NCI-H345 (cell line): ENCODE measurements around the gene GPR143.
"Not testable (repeated sequence)": the region's sequence is repeated elsewhere in the genome, so short reads cannot be mapped to it uniquely, and the experiment has no call there.

ENCODE experiments used
- DNase-seq: peaks from one replicate; lab custom pipeline; 2025; lab: John Stamatoyannopoulos, UW

The GPR143 gene

GRCh38 chrX:9765737-9766097 lies at the start of gene GPR143:
TSS of gene GPR143 (minus strand) at chrX:9765847. CDS start at chrX:9765817, 30 bp downstream.
- DNase-seq: no peak

GRCh38 chrX:9811086-9811485 lies 45.4 kb upstream of the GPR143 start:
- not testable (repeated sequence) for DNase-seq

DNA sequence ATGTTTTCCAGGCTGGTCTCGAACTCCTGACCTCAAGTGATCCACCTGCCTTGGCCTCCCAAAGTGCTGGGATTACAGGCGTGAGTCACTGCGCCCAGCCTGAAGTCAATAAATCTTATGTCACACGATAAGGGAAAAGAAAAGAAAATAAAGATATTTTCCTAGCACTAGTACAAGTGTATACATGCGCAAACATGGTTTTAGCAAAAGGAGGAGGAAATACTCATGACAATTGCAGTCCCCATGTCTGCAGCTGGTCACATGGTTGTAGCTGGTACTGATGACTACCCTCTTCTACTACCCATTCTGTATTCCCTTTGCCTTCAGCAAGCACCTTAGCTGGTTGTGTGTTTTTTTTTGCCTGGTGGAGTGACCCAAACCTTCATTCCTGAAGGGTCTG lies 44.2 kb upstream of the GPR143 start:
- not testable (repeated sequence) for DNase-seq

- no peak for DNase-seq
Measured at GRCh38 chrX:9807355-9808182, 41.9 kb upstream of the GPR143 start.

DNA sequence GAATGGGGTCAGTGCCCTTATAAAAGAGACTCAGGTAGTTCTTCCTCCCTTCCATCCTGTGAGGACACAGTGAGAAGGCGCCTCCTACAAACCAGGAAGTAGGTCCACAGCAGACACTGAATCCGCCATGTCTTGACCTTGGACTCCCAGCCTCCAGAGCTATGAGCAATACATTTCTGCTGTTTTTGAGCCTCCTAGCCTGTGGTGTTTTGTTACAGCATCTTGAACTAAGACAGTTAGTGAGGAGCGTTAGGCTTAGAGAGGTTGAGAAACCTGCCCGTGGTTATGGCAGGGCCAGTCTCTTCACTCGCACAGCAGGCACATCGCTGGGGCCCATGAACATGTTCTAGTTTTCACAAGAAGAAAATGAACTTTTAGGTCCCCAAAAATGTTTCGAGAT lies 40.3 kb upstream of the GPR143 start:
- DNase-seq: no peak

GRCh38 chrX:9804444-9804843 lies 38.8 kb upstream of the GPR143 start:
- DNase-seq: no peak

- DNase-seq: no peak
Measured at GRCh38 chrX:9802737-9803136, 37.1 kb upstream of the GPR143 start.

- DNase-seq: no peak
Measured at GRCh38 chrX:9797384-9798360, 32.0 kb upstream of the GPR143 start.

- DNase-seq: no peak
Measured at GRCh38 chrX:9794495-9794894, 28.8 kb upstream of the GPR143 start.

GRCh38 chrX:9790866-9791265 lies 25.2 kb upstream of the GPR143 start:
- no peak for DNase-seq

- no peak for DNase-seq
Measured at GRCh38 chrX:9789555-9789954, 23.9 kb upstream of the GPR143 start.

DNA sequence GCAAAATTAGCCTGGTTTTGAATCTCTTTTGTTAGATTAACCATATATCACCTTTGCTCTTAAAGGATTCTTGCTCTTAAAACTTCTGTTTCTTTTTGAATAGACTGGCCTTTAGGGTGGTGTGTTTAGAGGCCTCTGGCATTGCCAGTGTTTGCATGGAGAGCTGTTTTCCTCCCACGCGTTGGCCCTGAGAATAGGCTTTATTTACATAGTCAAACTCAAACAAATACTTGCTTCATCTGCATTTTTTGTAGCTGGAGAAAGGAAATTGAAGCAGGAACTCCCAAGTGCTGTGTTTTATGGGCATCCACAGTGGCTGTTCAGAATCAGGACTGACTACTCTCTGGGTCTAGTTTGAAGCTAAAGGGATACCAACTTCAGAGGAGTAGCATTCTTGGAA lies 23.3 kb upstream of the GPR143 start:
- peak; percentile 39 for DNase-seq

DNA sequence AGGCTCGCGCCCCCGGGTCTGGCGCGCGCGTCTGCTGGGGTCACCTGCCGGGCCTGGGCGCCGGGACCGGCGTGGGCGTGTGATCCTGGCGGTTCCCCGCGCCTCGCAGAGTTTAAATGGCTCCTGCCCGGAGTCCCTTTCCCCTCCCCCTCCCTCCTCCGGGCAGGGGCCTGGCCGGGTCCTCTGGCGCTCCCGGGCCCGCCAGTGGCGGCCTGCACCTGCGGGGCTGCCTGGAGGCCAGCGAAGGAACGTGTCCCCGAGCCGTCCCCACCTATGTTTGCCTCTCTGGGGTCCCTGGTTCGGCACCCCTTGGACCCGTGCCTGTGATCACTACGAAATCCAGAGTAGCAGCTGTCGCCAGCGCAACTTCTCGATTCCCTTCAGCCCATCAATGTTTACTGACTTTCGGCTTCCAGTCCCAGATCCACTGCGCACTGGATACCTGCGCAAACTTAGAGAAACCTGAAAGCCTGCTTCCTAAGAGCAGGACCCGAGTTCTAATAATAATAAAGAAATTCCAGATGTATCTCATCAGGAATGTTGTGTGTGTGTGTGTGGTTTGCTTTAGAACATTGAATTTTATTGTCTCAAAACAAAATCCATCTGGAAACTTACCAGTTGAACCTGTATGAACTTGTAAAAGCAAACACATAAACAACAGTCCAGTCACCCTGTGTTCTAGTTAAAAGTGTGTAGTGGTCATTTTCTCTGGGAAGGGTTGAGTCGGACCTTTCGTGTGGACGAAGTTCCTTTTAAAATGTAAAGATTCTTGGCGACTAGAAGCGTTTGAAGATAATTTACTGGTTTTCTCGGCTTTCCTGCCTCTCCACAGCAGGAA lies 21.4 kb upstream of the GPR143 start:
- peak; percentile 31 for DNase-seq

GRCh38 chrX:9785944-9786797 lies 20.5 kb upstream of the GPR143 start, which contains the start of gene SHROOM2:
TSS of gene SHROOM2 (plus strand) at chrX:9786429. CDS start at chrX:9786546, 117 bp downstream.
- DNase-seq: peak; percentile 24

DNA sequence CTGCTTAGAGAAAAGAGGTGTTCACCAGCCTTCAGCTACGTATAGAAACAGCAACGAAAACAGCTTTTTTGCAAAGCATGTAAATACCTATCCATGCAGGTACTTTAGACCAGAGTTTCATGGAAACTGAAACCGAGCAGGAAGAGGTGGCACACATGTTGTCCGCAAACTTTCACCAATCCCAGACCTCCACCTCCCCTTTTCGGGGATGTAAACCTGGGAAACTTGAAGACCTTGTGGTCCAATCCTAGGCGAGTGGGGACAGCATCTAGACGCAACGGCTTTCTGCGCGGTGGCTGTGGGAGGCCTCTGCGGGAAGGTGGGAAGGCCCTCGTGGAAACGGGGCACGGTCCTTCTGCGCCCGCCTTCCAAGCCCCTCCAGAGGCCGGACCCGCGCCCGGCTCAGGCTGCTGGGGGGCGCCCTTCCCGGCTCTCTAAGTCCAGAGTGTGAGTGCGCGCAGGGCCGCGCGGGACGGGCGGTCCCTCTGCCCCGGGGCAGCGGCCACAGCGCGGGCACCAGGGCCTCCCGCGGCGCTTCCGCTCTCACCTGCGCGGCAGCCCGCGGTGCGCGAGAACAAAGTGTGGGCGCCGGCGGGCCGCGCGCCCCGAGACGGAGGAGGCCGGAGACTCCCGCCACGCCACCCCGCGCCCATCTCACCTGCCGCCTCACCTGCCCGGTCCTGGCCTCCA lies 19.8 kb upstream of the GPR143 start:
- peak; percentile 21 for DNase-seq

DNA sequence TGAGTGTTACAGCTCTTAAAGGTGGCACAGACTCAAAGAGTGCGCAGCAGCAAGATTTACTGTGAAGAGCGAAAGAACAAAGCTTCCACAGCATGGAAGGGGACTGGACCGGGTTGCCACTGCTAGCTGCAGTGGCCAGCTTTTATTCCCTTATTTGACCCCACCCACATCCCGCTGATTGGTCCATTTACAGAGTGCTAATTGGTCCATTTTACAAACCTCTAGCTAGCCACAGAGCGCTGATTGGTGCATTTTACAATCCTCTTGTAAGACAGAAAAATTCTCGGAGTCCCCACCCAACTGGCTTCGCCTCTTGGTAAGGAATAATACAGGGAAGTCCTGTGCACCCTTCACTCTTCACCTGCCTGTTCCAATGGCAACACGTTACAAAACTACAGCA lies 18.7 kb upstream of the GPR143 start:
- DNase-seq: no peak

DNA sequence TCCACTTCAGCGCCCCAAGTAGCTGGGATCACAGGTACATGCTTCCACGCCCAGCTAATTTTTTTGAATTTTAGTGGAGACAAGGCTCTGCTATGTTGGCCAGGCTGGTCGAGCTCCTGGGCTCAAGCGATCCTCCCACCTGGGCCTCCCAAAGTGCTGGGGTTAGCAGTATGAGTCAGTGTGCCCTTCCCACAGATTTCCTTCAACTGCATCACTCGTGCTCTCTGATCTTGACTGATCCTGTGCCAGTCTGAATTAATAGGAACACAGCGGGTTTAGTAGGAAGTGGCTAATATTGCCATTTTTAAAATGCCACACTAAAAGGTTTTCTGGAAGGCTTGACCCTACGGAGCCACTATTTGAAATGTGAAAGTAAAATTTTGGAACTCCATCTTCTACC lies 16.3 kb upstream of the GPR143 start:
- no peak for DNase-seq

DNA sequence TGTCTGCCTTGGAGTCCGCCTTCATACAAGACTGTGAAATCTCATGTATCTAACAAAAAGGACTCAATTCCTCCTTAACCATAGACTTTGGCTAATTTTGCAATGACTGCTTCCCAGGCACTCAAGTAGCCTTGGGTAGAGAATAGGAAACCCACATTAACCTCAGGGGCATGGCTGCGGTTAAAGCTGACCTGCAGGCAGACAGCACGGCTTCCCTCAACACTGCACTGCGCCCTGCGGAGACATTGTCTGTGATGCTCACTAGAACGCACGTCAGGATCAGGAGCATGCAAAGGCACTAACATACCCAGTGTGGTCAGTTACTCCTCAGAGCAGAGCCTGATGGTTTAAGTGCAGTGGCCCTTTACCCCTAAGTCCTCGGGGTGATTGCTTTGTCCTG lies 10.3 kb upstream of the GPR143 start:
- DNase-seq: no peak

- no peak for DNase-seq
Measured at GRCh38 chrX:9772943-9773342, 7.3 kb upstream of the GPR143 start.

GRCh38 chrX:9770319-9770718 lies 4.7 kb upstream of the GPR143 start:
- DNase-seq: no peak
